Astrocyte (in vitro differentiated cells and primary cell): ENCODE measurements around the gene MCRS1. TPM values are rescaled to one million over a fixed set of nuclear protein-coding genes. Genes with fewer than 3 reads are reported as not detected.
A peak's percentile ranks its signal among the peaks of the same experiment; 100 is the strongest.
"Not testable (repeated sequence)": the region's sequence is repeated elsewhere in the genome, so short reads cannot be mapped to it uniquely, and the experiment has no call there.

Experiments
- DNase-seq: peaks from one replicate; pipeline ENCODE4 v3.0.0-alpha.2; 2010; ENCODE audit warnings: low read depth
- FAIRE-seq: peaks from 2 replicates; lab custom pipeline; 2011; peaks lifted over from hg19 to GRCh38; lab: Jason Lieb, UNC
- H2AFZ ChIP-seq: 2 replicates; pipeline ENCODE4 v1.6.0; 2012; ENCODE audit warnings: low read depth, low read length, inconsistent platforms
- H3K27ac ChIP-seq: 2 replicates; pipeline ENCODE4 v1.5.1; 2011; ENCODE audit warnings: low read depth, low read length, inconsistent platforms
- H3K27me3 ChIP-seq: 2 replicates; pipeline ENCODE4 v1.6.0; 2011; ENCODE audit warnings: low read length, inconsistent platforms; ENCODE audit not compliant: insufficient read depth
- H3K36me3 ChIP-seq: 2 replicates; pipeline ENCODE4 v1.5.1; 2011; ENCODE audit warnings: low read length, inconsistent platforms; ENCODE audit not compliant: insufficient read depth
- H3K4me1 ChIP-seq: 2 replicates; pipeline ENCODE4 v1.5.1; 2011; ENCODE audit warnings: low read length, inconsistent platforms; ENCODE audit not compliant: insufficient read depth
- H3K4me2 ChIP-seq: 2 replicates; pipeline ENCODE4 v1.6.0; 2012; ENCODE audit warnings: low read length, inconsistent platforms
- H3K4me3 ChIP-seq: 2 replicates; pipeline ENCODE4 v1.5.1; 2011; ENCODE audit warnings: low read depth, mild to moderate bottlenecking, low read length, inconsistent platforms; ENCODE audit not compliant: insufficient read depth
- H3K79me2 ChIP-seq: 2 replicates; pipeline ENCODE4 v1.6.0; 2012; ENCODE audit warnings: mild to moderate bottlenecking, low read length, inconsistent platforms; ENCODE audit not compliant: insufficient read depth
- H3K9ac ChIP-seq: 2 replicates; pipeline ENCODE4 v1.6.0; 2012; ENCODE audit warnings: mild to moderate bottlenecking, low read length, inconsistent platforms
- H3K9me3 ChIP-seq: 2 replicates; pipeline ENCODE4 v1.5.1; 2012; ENCODE audit warnings: low read depth, mild to moderate bottlenecking, low read length, inconsistent platforms; ENCODE audit not compliant: insufficient read depth
- H4K20me1 ChIP-seq: 2 replicates; pipeline ENCODE4 v1.6.0; 2012; ENCODE audit warnings: low read length, inconsistent platforms; ENCODE audit not compliant: insufficient read depth
- H3K27ac Mint-ChIP-seq: one replicate; pipeline ENCODE4 v1.8.0; 2021; ENCODE audit warnings: mild to moderate bottlenecking, mixed read lengths; ENCODE audit not compliant: unreplicated experiment
- H3K27me3 Mint-ChIP-seq: one replicate; pipeline ENCODE4 v1.8.0; 2021; ENCODE audit warnings: low read depth, mixed read lengths; ENCODE audit not compliant: unreplicated experiment
- H3K36me3 Mint-ChIP-seq: one replicate; pipeline ENCODE4 v1.8.0; 2021; ENCODE audit warnings: low read depth, mixed read lengths; ENCODE audit not compliant: unreplicated experiment
- H3K4me1 Mint-ChIP-seq: one replicate; pipeline ENCODE4 v1.8.0; 2021; ENCODE audit warnings: low read depth, mixed read lengths; ENCODE audit not compliant: unreplicated experiment
- H3K4me3 Mint-ChIP-seq: one replicate; pipeline ENCODE4 v1.8.0; 2021; ENCODE audit warnings: mild to moderate bottlenecking, moderate library complexity, mixed read lengths; ENCODE audit not compliant: unreplicated experiment
- H3K9me3 Mint-ChIP-seq: one replicate; pipeline ENCODE4 v1.8.0; 2021; ENCODE audit warnings: mild to moderate bottlenecking, mixed read lengths; ENCODE audit not compliant: unreplicated experiment
- EZH2 ChIP-seq: IDR thresholded peaks from 2 replicates; pipeline ENCODE4 v1.6.1; 2012; ENCODE audit warnings: mild to moderate bottlenecking, low read length, inconsistent platforms; ENCODE audit not compliant: insufficient read depth
- total RNA-seq: library from RNA; stranded (reverse); gene quantifications from 2 replicates; pipeline ENCODE4 v1.2.1, GENCODE V29; 2021
- TF ChIP-seq, protein P1 (sequence below): IDR thresholded peaks from 2 replicates; pipeline ENCODE4 v1.5.1; 2011; ENCODE audit warnings: low read depth, mild to moderate bottlenecking, inconsistent platforms, low read length, moderate library complexity; ENCODE audit not compliant: insufficient read depth

The MCRS1 gene
- total RNA-seq, 1 donor from 2014 or later, result 45.2 TPM

- Histone ChIP-seq H4K20me1 (peaks cover 9% of the 10 kb centered on the region), H3K9me3 (no peaks in the 10 kb centered on the region), H3K27ac (no peak overlapping the region), H3K4me1 (peaks cover 13% of the 10 kb centered on the region), H2AFZ (no peak overlapping the region), H3K4me3 (no peak overlapping the region), H3K79me2 (no peaks in the 10 kb centered on the region), H3K27me3 (peaks cover 35% of the 10 kb centered on the region), H3K4me2 (no peak overlapping the region), H3K36me3 (peaks cover 4% of the 10 kb centered on the region), H3K9ac (no peak overlapping the region)
- Mint-ChIP-seq H3K4me1 (peaks cover 5% of the 10 kb centered on the region), H3K36me3 (peaks cover 6% of the 10 kb centered on the region), H3K27ac (no peak overlapping the region), H3K27me3 (peaks cover 42% of the 10 kb centered on the region), H3K9me3 (no peaks in the 10 kb centered on the region), H3K4me3 (no peak overlapping the region)
- FAIRE-seq (no peak), DNase-seq (no peak)
- TF ChIP-seq, protein P1, sequence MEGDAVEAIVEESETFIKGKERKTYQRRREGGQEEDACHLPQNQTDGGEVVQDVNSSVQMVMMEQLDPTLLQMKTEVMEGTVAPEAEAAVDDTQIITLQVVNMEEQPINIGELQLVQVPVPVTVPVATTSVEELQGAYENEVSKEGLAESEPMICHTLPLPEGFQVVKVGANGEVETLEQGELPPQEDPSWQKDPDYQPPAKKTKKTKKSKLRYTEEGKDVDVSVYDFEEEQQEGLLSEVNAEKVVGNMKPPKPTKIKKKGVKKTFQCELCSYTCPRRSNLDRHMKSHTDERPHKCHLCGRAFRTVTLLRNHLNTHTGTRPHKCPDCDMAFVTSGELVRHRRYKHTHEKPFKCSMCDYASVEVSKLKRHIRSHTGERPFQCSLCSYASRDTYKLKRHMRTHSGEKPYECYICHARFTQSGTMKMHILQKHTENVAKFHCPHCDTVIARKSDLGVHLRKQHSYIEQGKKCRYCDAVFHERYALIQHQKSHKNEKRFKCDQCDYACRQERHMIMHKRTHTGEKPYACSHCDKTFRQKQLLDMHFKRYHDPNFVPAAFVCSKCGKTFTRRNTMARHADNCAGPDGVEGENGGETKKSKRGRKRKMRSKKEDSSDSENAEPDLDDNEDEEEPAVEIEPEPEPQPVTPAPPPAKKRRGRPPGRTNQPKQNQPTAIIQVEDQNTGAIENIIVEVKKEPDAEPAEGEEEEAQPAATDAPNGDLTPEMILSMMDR, result no peak
- no peak for TF ChIP-seq EZH2
Observed at GRCh38 chr12:49536526-49537071, 31.3 kb downstream of the MCRS1 start.

DNA sequence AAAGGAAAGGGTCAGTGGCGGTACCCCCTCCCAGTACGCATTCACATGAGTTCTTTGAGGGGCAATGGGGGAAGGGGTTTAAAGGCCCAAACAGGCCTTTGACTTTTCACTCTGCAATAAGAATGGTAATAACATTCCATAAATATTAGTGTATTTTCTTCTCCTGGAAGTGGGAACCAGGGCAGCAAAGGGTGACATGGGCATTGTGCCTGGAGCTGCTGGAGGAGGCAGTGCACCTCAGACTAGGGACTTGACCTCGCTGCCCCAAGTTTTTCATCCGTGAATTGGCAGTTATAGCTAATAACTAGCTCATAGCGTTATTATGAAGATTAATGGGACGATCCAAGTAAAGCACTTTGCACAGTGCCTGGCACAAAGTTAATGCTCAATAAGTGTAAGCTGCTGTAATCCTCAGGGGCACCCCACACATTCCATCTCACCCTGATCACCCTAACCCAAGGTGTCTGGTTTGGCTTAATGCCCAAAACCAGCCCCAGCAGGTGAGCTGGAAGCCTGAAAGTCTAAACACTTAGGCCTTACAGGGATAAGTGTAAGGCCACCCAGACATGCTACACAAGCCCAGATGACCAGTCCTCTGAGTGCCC is 31.9 kb downstream of the MCRS1 start:
- TF ChIP-seq, protein P1, result no peak
- TF ChIP-seq EZH2, result no peak
- H3K27ac Mint-ChIP-seq, result no peak overlapping the region
- no peak overlapping the region for H3K27ac ChIP-seq
- H4K20me1 ChIP-seq, result peaks cover 9% of the 10 kb centered on the region
- no peak overlapping the region for H3K9ac ChIP-seq
- DNase-seq (no peak), FAIRE-seq (no peak)
- peaks cover 36% of the 10 kb centered on the region for H3K27me3 Mint-ChIP-seq
- no peak overlapping the region for H2AFZ ChIP-seq
- no peaks in the 10 kb centered on the region for H3K9me3 Mint-ChIP-seq
- no peak overlapping the region for H3K4me2 ChIP-seq
- H3K4me1 ChIP-seq, result peaks cover 13% of the 10 kb centered on the region
- peaks cover 4% of the 10 kb centered on the region for H3K36me3 ChIP-seq
- no peak overlapping the region for H3K4me3 Mint-ChIP-seq
- H3K27me3 ChIP-seq, result peaks cover 34% of the 10 kb centered on the region
- H3K36me3 Mint-ChIP-seq, result peaks cover 6% of the 10 kb centered on the region
- H3K79me2 ChIP-seq, result no peaks in the 10 kb centered on the region
- no peak overlapping the region for H3K4me3 ChIP-seq
- H3K9me3 ChIP-seq, result no peaks in the 10 kb centered on the region
- peaks cover 5% of the 10 kb centered on the region for H3K4me1 Mint-ChIP-seq

DNA sequence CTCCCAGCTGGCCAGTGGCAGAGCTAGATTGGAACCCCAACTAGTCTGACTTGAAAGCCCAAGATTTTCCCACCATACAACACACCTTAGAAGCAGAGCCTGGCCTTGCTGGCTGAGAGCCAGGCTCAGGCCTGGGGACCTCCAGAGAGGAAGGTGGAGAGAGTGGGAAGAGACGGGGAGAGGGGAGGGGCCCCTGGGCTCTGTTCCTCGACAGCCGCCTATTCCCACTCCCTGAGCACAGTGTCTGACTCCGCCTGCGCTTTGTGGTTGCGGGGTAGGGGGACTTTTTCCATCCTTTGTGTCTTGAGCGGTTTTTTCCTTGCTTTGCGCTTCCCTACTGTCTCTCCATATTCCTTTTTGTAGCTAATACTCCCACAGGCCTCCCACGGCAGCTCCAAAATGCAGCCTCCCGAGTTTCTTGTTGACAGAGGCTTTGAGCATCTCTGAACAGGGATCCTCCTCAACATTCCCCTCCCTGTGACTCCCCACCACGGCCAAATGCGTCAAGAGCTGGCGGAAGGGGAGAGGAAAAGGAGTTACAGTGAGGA is 33.1 kb downstream of the MCRS1 start:
- H3K27ac Mint-ChIP-seq, result no peak overlapping the region
- H3K4me3 Mint-ChIP-seq, result peak overlapping the region; percentile 54
- H3K27me3 ChIP-seq, result peaks cover 22% of the 10 kb centered on the region
- TF ChIP-seq, protein P1, result no peak
- TF ChIP-seq EZH2, result no peak
- no peak overlapping the region for H3K9ac ChIP-seq
- H3K9me3 Mint-ChIP-seq, result no peaks in the 10 kb centered on the region
- no peaks in the 10 kb centered on the region for H3K9me3 ChIP-seq
- no peak for FAIRE-seq
- no peak for DNase-seq
- H3K4me1 ChIP-seq, result peaks cover 13% of the 10 kb centered on the region
- no peaks in the 10 kb centered on the region for H3K79me2 ChIP-seq
- peaks cover 26% of the 10 kb centered on the region for H3K27me3 Mint-ChIP-seq
- peaks cover 4% of the 10 kb centered on the region for H3K36me3 ChIP-seq
- H4K20me1 ChIP-seq, result peaks cover 9% of the 10 kb centered on the region
- H3K4me3 ChIP-seq, result no peak overlapping the region
- H3K27ac ChIP-seq, result no peak overlapping the region
- H3K36me3 Mint-ChIP-seq, result peaks cover 7% of the 10 kb centered on the region
- H3K4me1 Mint-ChIP-seq, result peaks cover 3% of the 10 kb centered on the region
- no peak overlapping the region for H2AFZ ChIP-seq
- H3K4me2 ChIP-seq, result no peak overlapping the region

- not testable (repeated sequence) for FAIRE-seq
Observed at GRCh38 chr12:49534122-49534521, 33.8 kb downstream of the MCRS1 start.

More at GRCh38 chr12:49534122-49534521, 33.8 kb downstream of the MCRS1 start:
- H3K79me2 ChIP-seq, H3K4me3 Mint-ChIP-seq, H3K9me3 ChIP-seq, H3K9ac ChIP-seq, H3K27ac Mint-ChIP-seq, H3K36me3 ChIP-seq, H3K9me3 Mint-ChIP-seq, H3K4me1 Mint-ChIP-seq, H3K4me2 ChIP-seq, H3K27ac ChIP-seq, H3K4me3 ChIP-seq, DNase-seq, H2AFZ ChIP-seq, H4K20me1 ChIP-seq: not testable (repeated sequence)
- Histone ChIP-seq H3K27me3 (peaks cover 16% of the 10 kb centered on the region), H3K4me1 (peaks cover 13% of the 10 kb centered on the region)
- Mint-ChIP-seq H3K27me3 (peaks cover 22% of the 10 kb centered on the region), H3K36me3 (peaks cover 10% of the 10 kb centered on the region)
